Ishikawa (cell line): ENCODE measurements around the gene C2CD4D.

Experiments used
- CEBPB ChIP-seq: IDR thresholded peaks from 2 replicates; pipeline ENCODE4 v1.6.1; 2012
- CREB1 ChIP-seq: IDR thresholded peaks from 2 replicates; pipeline ENCODE4 v1.6.1; 2012; ENCODE audit warnings: low read depth
- EGR1 ChIP-seq: IDR thresholded peaks from 2 replicates; pipeline ENCODE4 v1.6.1; 2012
- EP300 ChIP-seq: IDR thresholded peaks from 2 replicates; pipeline ENCODE4 v1.6.1; 2012; ENCODE audit warnings: borderline replicate concordance
- FOXM1 ChIP-seq: IDR thresholded peaks from 2 replicates; pipeline ENCODE4 v1.6.1; 2012; ENCODE audit warnings: low read depth, borderline replicate concordance
- MAX ChIP-seq: IDR thresholded peaks from 2 replicates; pipeline ENCODE4 v1.6.1; 2012
- NFIC ChIP-seq: IDR thresholded peaks from 2 replicates; pipeline ENCODE4 v1.6.1; 2012
- RAD21 ChIP-seq: IDR thresholded peaks from 2 replicates; pipeline ENCODE4 v1.6.1; 2012; ENCODE audit warnings: low read depth
- REST ChIP-seq: IDR thresholded peaks from 2 replicates; pipeline ENCODE4 v1.6.1; 2012; ENCODE audit warnings: low read depth, mild to moderate bottlenecking
- TAF1 ChIP-seq: IDR thresholded peaks from 2 replicates; pipeline ENCODE4 v1.6.1; 2012; ENCODE audit warnings: low read depth, mild to moderate bottlenecking
- TCF12 ChIP-seq: IDR thresholded peaks from 2 replicates; pipeline ENCODE4 v1.6.1; 2012; ENCODE audit warnings: low read depth
- TEAD4 ChIP-seq: IDR thresholded peaks from 2 replicates; pipeline ENCODE4 v1.6.1; 2012
- USF1 ChIP-seq: IDR thresholded peaks from 2 replicates; pipeline ENCODE4 v1.6.1; 2012
- YY1 ChIP-seq: IDR thresholded peaks from 2 replicates; pipeline ENCODE4 v1.6.1; 2012; ENCODE audit warnings: low read depth
- ZBTB7A ChIP-seq: IDR thresholded peaks from 2 replicates; pipeline ENCODE4 v1.6.1; 2012; ENCODE audit warnings: low read depth

C2CD4D gene

GRCh38 chr1:151875419-151876097 is 35.9 kb upstream of the C2CD4D start:
- no peak for TF ChIP-seq EGR1
- TF ChIP-seq FOXM1 = no peak
- TF ChIP-seq CEBPB = no peak
- no peak for TF ChIP-seq TEAD4
- TF ChIP-seq NFIC = no peak
- TF ChIP-seq RAD21 = no peak
- TF ChIP-seq TAF1 = no peak
- TF ChIP-seq USF1 = no peak
- no peak for TF ChIP-seq YY1

- TF ChIP-seq EGR1 (no peak), FOXM1 (no peak), NFIC (no peak), TCF12 (no peak), REST (no peak), USF1 (no peak), TAF1 (no peak), YY1 (no peak), RAD21 (no peak), MAX (no peak), CEBPB (no peak), EP300 (no peak)
These were observed 31.8 kb upstream of the C2CD4D start for GRCh38 chr1:151871284-151872030.

GRCh38 chr1:151868486-151868885 is 28.9 kb upstream of the C2CD4D start:
- no peak for TF ChIP-seq YY1
- TF ChIP-seq ZBTB7A = no peak
- TF ChIP-seq FOXM1 = no peak
- no peak for TF ChIP-seq EP300
- no peak for TF ChIP-seq CREB1
- no peak for TF ChIP-seq CEBPB
- no peak for TF ChIP-seq TAF1
- TF ChIP-seq EGR1 = no peak
- no peak for TF ChIP-seq MAX
- TF ChIP-seq NFIC = no peak
- TF ChIP-seq TCF12 = no peak
- no peak for TF ChIP-seq TEAD4
- no peak for TF ChIP-seq REST
- no peak for TF ChIP-seq RAD21
- no peak for TF ChIP-seq USF1

GRCh38 chr1:151867765-151868411 is 28.3 kb upstream of the C2CD4D start:
- TF ChIP-seq ZBTB7A (no peak), EGR1 (no peak), USF1 (no peak), RAD21 (no peak), YY1 (no peak), FOXM1 (no peak), CEBPB (no peak), TEAD4 (no peak), MAX (no peak), TAF1 (no peak), EP300 (no peak), REST (no peak), NFIC (no peak), CREB1 (no peak), TCF12 (no peak)
